Measurements from ENCODE around the gene PPIL1.

- TF ChIP-seq CTCF (IDR thresholded peaks at IDR 0.05) (no peak), POLR2A (IDR thresholded peaks at IDR 0.05) (no peak), POLR2AphosphoS5 (IDR thresholded peaks at IDR 0.05) (no peak)
These were observed 64.4 kb downstream of the PPIL1 start for GRCh38 chr6:36809941-36810803.
